ENCODE data around the gene ITPR3. TPM values are rescaled to one million over a fixed set of nuclear protein-coding genes. Genes with fewer than 3 reads are reported as not detected.

ITPR3 gene
- total RNA-seq, 1 donor = 91.2 TPM

- TF ChIP-seq CTCF (IDR thresholded peaks at IDR 0.05; ENCODE audit: insufficient read depth, low read length) = no peak
Measured at GRCh38 chr6:33665957-33666356, 44.8 kb downstream of the ITPR3 start.

GRCh38 chr6:33667072-33667471, 46.0 kb downstream of the ITPR3 start:
- no peak for TF ChIP-seq CTCF (IDR thresholded peaks at IDR 0.05; ENCODE audit: insufficient read depth, low read length)
- H3K4me3 ChIP-seq (ENCODE audit: low read depth, low read length) = no peak overlapping the region
- no peak for DNase-seq (ENCODE audit: low read depth)

More at GRCh38 chr6:33665957-33666356, 44.8 kb downstream of the ITPR3 start:
- no peak for DNase-seq (ENCODE audit: low read depth)
- no peak overlapping the region for H3K4me3 ChIP-seq (ENCODE audit: low read depth, low read length)

GRCh38 chr6:33667776-33668175, 46.7 kb downstream of the ITPR3 start:
- no peak for TF ChIP-seq CTCF (IDR thresholded peaks at IDR 0.05; ENCODE audit: insufficient read depth, low read length)
- DNase-seq (ENCODE audit: low read depth) = no peak
- H3K4me3 ChIP-seq (ENCODE audit: low read depth, low read length) = no peak overlapping the region

GRCh38 chr6:33668328-33668727, 47.2 kb downstream of the ITPR3 start:
- TF ChIP-seq CTCF (IDR thresholded peaks at IDR 0.05; ENCODE audit: insufficient read depth, low read length) = no peak
- DNase-seq (ENCODE audit: low read depth) = no peak
- H3K4me3 ChIP-seq (ENCODE audit: low read depth, low read length) = no peak overlapping the region

GRCh38 chr6:33668914-33669313, 47.8 kb downstream of the ITPR3 start:
- H3K4me3 ChIP-seq (ENCODE audit: low read depth, low read length) = no peak overlapping the region
- no peak for DNase-seq (ENCODE audit: low read depth)
- TF ChIP-seq CTCF (IDR thresholded peaks at IDR 0.05; ENCODE audit: insufficient read depth, low read length) = no peak

GRCh38 chr6:33670086-33670660, 49.1 kb downstream of the ITPR3 start:
- H3K4me3 ChIP-seq (ENCODE audit: low read depth, low read length) = no peak overlapping the region
- no peak for DNase-seq (ENCODE audit: low read depth)
- TF ChIP-seq CTCF (IDR thresholded peaks at IDR 0.05; ENCODE audit: insufficient read depth, low read length) = no peak
